Esophagus squamous epithelium (tissue), 5 donors: ENCODE measurements around the gene GTPBP1. TPM values are rescaled to one million over a fixed set of nuclear protein-coding genes. Genes with fewer than 3 reads are reported as not detected.
A peak's percentile ranks its signal among the peaks of the same experiment; 100 is the strongest.

Experiments used
- DNase-seq: peaks from one replicate; lab custom pipeline; 2025; lab: John Stamatoyannopoulos, UW
- H3K27ac ChIP-seq, 4 donors: fragments of 200-600 bp; sonication (generic); one replicate each; pipeline ENCODE4 v1.5.1; 2016 to 2019; ENCODE audit warnings: mild to moderate bottlenecking in 1 of 4
- H3K27me3 ChIP-seq, 4 donors: fragments of 200-600 bp; sonication (generic); 1 replicate in 3 of 4; 2 replicates in 1 of 4; pipeline versions ENCODE4 v1.5.1 to v1.6.0; 2017 to 2021; ENCODE audit warnings: antibody characterized with exemption in 1 of 4
- H3K36me3 ChIP-seq, 3 donors: fragments of 200-600 bp; sonication (generic); one replicate each; pipeline ENCODE4 v1.5.1; 2016 to 2019
- H3K4me1 ChIP-seq, 3 donors: fragments of 200-600 bp; sonication (generic); one replicate each; pipeline ENCODE4 v1.5.1; 2017 to 2019
- H3K4me3 ChIP-seq, 4 donors: fragments of 200-600 bp; sonication (generic); 1 replicate in 3 of 4; 2 replicates in 1 of 4; pipeline ENCODE4 v1.5.1; 2016 to 2019; ENCODE audit warnings: mild to moderate bottlenecking in 2 of 4, moderate library complexity in 1 of 4
- H3K9me3 ChIP-seq, 3 donors: fragments of 200-600 bp; sonication (generic); one replicate each; pipeline ENCODE4 v1.5.1; 2016 to 2019
- CTCF ChIP-seq, 6 experiments: fragments of 450-650 bp in 4 of 6; fragments of 200-600 bp in 2 of 6; sonication (generic) in 2 of 6; IDR thresholded peaks; one replicate each; pipeline ENCODE4 v1.5.1; 2016 to 2019; ENCODE audit warnings: antibody characterized with exemption in 6 of 6, mild to moderate bottlenecking in 4 of 6, moderate library complexity in 4 of 6
- POLR2A ChIP-seq, 4 donors: fragments of 450-650 bp; IDR thresholded peaks; one replicate each; pipeline ENCODE4 v1.6.1; 2017; ENCODE audit warnings: antibody characterized with exemption in 4 of 4, mild to moderate bottlenecking in 4 of 4, moderate library complexity in 3 of 4
- WGBS, 2 donors: methylation state at CpG; one replicate each; pipeline ENCODE4 v1.1.5; 2018; 5-methylcytosine and 5-hydroxymethylcytosine counted together
- intact Hi-C: fragments of 100-400 bp; cut with DNase I; formaldehyde crosslinking; loops from one replicate; pipeline ENCODE4 v1.15.0; 2022
- total RNA-seq, 4 donors: library from RNA; depleted of rRNA; stranded (reverse); fragments of >200 nt; gene quantifications; one replicate each; pipeline ENCODE4 v1.1.0, GENCODE V29; 2016
- donor health status: DM: yes; HTN: yes; CAD: no.

The GTPBP1 gene
- total RNA-seq, 4 donors from 2014 or later: 15.3 to 37.4 (median 32.0) TPM

GRCh38 chr22:38675833-38676232 is 29.9 kb upstream of the GTPBP1 start:
- no peak overlapping the region for H3K4me3 ChIP-seq
- 91 to 100% methylated on average over 2 to 3 of the region's 3 CpGs for WGBS, 2 donors
- no peak for DNase-seq
- intact Hi-C loops: no loop called here
- H3K27me3 ChIP-seq: no peaks in the 10 kb centered on the region
- H3K36me3 ChIP-seq: peaks cover 7 to 34% (median 8%) of the 10 kb centered on the region in 3 donors
- no peak overlapping the region for H3K27ac ChIP-seq
- H3K4me1 ChIP-seq: no peaks in the 10 kb centered on the region
- TF ChIP-seq CTCF (IDR thresholded peaks at IDR 0.05): no peak
- TF ChIP-seq POLR2A (IDR thresholded peaks at IDR 0.05): no peak
- H3K9me3 ChIP-seq: no peaks in the 10 kb centered on the region

- 0 to 1% methylated on average over 10 to 16 of the region's 60 CpGs for WGBS, 2 donors
- intact Hi-C loops: no loop called here
- Histone ChIP-seq H3K4me3 (peak within 1 kb of the TSS; percentile 71 to 95 (median 78)), H3K27me3 (no peaks in the 10 kb centered on the region), H3K36me3 (peaks cover 0 to 38% (median 20%) of the 10 kb centered on the region in 3 donors), H3K9me3 (no peaks in the 10 kb centered on the region), H3K4me1 (peaks cover 6 to 24% (median 9%) of the 10 kb centered on the region in 3 donors), H3K27ac (peak within 1 kb of the TSS; percentile 63 to 87 (median 81))
- TF ChIP-seq CTCF (IDR thresholded peaks at IDR 0.05) (peak in 5 of 6 experiments; percentile 10 to 75 (median 48)), POLR2A (IDR thresholded peaks at IDR 0.05) (peak in 2 of 4 donors; percentile 27 to 63)
- DNase-seq: peak; percentile 30
Measured at GRCh38 chr22:38681582-38682335, 24.0 kb upstream of the GTPBP1 start, which contains the start of gene TOMM22. Gene TOMM22, plus strand, starts transcription at chr22:38681957. Its CDS starts 22 bp downstream, at chr22:38681979.

GRCh38 chr22:38684895-38685294 is 20.8 kb upstream of the GTPBP1 start:
- Histone ChIP-seq H3K27me3 (no peaks in the 10 kb centered on the region), H3K27ac (no peak overlapping the region), H3K4me1 (peaks cover 6 to 24% (median 9%) of the 10 kb centered on the region in 3 donors), H3K9me3 (no peaks in the 10 kb centered on the region), H3K36me3 (peaks cover 5 to 70% (median 33%) of the 10 kb centered on the region in 3 donors), H3K4me3 (no peak overlapping the region)
- no peak for DNase-seq
- WGBS, 2 donors: 87% methylated on average over 9 of the region's 9 CpGs
- intact Hi-C loops: no loop called here
- TF ChIP-seq CTCF (IDR thresholded peaks at IDR 0.05): no peak
- no peak for TF ChIP-seq POLR2A (IDR thresholded peaks at IDR 0.05)

GRCh38 chr22:38685761-38686160 is 20.0 kb upstream of the GTPBP1 start:
- H3K27me3 ChIP-seq: no peaks in the 10 kb centered on the region
- no peak overlapping the region for H3K27ac ChIP-seq
- intact Hi-C loops: no loop called here
- H3K4me1 ChIP-seq: peaks cover 6 to 24% (median 9%) of the 10 kb centered on the region in 3 donors
- DNase-seq: no peak
- 89 to 100% methylated on average over 1 of the region's 1 CpG for WGBS, 2 donors
- peaks cover 5 to 73% (median 33%) of the 10 kb centered on the region in 3 donors for H3K36me3 ChIP-seq
- no peaks in the 10 kb centered on the region for H3K9me3 ChIP-seq
- H3K4me3 ChIP-seq: no peak overlapping the region
- TF ChIP-seq CTCF (IDR thresholded peaks at IDR 0.05) (no peak), POLR2A (IDR thresholded peaks at IDR 0.05) (no peak)

- no peaks in the 10 kb centered on the region for H3K4me1 ChIP-seq
- 69 to 76% methylated on average over 1 of the region's 1 CpG for WGBS, 2 donors
- no peak overlapping the region for H3K27ac ChIP-seq
- TF ChIP-seq POLR2A (IDR thresholded peaks at IDR 0.05): no peak
- TF ChIP-seq CTCF (IDR thresholded peaks at IDR 0.05): no peak
- H3K9me3 ChIP-seq: no peaks in the 10 kb centered on the region
- H3K27me3 ChIP-seq: no peaks in the 10 kb centered on the region
- no peak for DNase-seq
- no peak overlapping the region for H3K4me3 ChIP-seq
- intact Hi-C loops: no loop called here
- H3K36me3 ChIP-seq: peaks cover 13 to 83% (median 35%) of the 10 kb centered on the region in 3 donors
Measured at GRCh38 chr22:38689651-38690050, 16.1 kb upstream of the GTPBP1 start.
